ENCODE results near the gene MACROD2.

DNA sequence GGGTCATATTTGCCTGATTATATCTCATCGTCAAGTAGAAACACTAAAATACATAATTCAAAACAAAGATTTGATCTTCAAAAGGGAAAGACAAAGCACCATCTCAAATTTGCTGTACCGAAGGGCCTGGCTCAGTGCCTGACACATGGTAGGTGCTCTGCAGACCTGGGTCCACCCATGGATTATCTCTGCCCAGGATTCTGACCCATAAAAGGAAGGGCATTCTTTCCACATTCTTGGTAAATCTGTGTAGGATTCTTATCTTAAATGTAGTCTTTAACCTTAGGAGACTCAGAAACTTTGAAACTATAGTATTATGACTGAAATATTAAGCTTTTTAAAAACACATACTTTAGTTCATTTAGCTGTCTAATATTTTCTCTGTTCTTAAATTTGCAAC, 616.2 kb downstream of the MACROD2 start:
- TF ChIP-seq TAF1 (IDR thresholded peaks at IDR 0.05; ENCODE audit: low read depth, low read length): no peak
- no peak for TF ChIP-seq POLR2A (IDR thresholded peaks at IDR 0.05; ENCODE audit: low read depth, low read length)
- no peak for TF ChIP-seq POU2F2 (IDR thresholded peaks at IDR 0.05; ENCODE audit: low read depth, low read length)
- no peak for TF ChIP-seq POLR2AphosphoS5 (IDR thresholded peaks at IDR 0.05; ENCODE audit: low read depth, low read length)
- TF ChIP-seq SPI1 (IDR thresholded peaks at IDR 0.05; ENCODE audit: low read depth, low read length): no peak
